G401 (cell line): Measurements from ENCODE around the gene FMO3. TPM values are rescaled to one million over a fixed set of nuclear protein-coding genes. Genes with fewer than 3 reads are reported as not detected.

Experiments
- DNase-seq: peaks from one replicate; pipeline ENCODE4 v3.0.0-alpha.2; 2015; ENCODE audit warnings: low spot score
- in situ Hi-C: cut with HindIII; loops from 2 replicates; pipeline ENCODE4 v1.10.0; 2016; ENCODE audit warnings: low sequenced_read_pairs, mixed read lengths
- total RNA-seq: library from RNA; depleted of rRNA; stranded (reverse); fragments of >200 nt; shearing (Covaris generic); gene quantifications from 2 replicates; pipeline ENCODE4 v1.2.3, GENCODE V29; 2014

The FMO3 gene
- total RNA-seq, 1 experiment from 2014 or later = not detected

DNA sequence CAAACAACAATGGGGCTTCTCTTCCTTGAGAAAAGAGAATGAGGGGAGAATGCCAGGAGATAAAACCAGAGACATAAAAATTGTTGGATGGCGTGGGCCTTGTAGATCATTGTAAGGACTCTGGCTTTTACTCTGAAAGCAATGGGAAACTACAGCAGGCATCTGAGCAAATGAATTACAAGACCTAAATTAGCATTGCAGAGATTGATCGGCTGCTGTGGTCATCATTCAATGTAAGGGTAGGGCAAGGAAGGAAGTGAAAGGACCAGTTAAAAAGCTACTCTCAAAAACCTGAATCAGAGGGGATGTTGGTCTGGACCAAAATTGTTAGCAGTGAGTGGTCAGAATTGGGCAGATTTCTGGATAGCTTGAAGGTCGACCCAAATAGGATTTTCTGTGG is 21.4 kb downstream of the FMO3 start:
- DNase-seq = no peak
- in situ Hi-C loops = no loop called here

DNA sequence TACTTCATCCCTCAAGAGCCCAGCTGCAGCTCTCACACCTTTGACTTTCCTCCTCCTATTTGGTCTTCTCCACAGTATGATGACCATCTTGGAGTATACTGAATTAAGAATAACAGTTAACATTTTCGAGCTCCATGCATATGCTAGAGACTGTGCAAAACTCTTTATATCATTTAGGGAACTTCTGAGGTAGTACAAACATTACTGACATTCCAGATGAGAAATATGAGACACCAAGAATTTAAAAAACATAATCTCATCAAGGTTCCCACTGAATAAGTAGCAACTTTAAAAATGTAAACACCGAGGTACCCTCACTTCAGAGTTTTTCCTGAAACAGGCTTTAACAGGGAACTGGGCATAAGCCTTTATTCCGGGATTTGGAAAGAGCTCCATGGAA is 22.7 kb downstream of the FMO3 start:
- in situ Hi-C loops = no loop called here

GRCh38 chr1:171115280-171115897 is 24.7 kb downstream of the FMO3 start:
- in situ Hi-C loops = no loop called here
- DNase-seq = no peak

More for the DNA sequence above, 22.7 kb downstream of the FMO3 start:
- no peak for DNase-seq

- in situ Hi-C loops = no loop called here
- DNase-seq = no peak
These were observed 26.0 kb downstream of the FMO3 start for GRCh38 chr1:171116676-171117075.

DNA sequence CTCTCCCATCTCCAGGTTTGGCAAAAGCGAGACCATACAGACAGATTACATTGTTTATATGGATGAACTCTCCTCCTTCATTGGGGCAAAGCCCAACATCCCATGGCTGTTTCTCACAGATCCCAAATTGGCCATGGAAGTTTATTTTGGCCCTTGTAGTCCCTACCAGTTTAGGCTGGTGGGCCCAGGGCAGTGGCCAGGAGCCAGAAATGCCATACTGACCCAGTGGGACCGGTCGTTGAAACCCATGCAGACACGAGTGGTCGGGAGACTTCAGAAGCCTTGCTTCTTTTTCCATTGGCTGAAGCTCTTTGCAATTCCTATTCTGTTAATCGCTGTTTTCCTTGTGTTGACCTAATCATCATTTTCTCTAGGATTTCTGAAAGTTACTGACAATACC is 26.4 kb downstream of the FMO3 start:
- in situ Hi-C loops = no loop called here
- no peak for DNase-seq

GRCh38 chr1:171119648-171120047 is 28.9 kb downstream of the FMO3 start:
- in situ Hi-C loops = no loop called here
- DNase-seq = no peak

DNA sequence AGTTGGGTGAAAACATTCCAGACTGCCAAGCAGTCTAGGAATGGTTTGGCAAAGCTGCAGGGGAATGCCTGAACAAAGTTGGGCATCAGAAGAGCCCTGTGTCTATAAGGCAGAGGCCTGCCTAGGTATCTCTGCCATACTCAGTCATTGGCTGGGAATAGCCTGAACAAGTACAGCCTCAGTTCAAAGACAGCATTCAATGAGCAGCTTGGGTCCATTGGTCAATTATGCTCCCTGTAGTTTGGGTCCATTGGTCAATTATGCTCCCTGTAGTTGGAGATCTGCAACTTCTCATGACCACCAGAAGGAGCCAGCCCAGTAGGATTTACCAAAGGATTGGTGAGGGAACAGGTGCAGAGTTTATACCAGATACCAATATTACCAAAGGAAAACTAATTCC is 31.6 kb downstream of the FMO3 start:
- in situ Hi-C loops = no loop called here
- no peak for DNase-seq

- DNase-seq = no peak
- in situ Hi-C loops = no loop called here
These were observed 32.2 kb downstream of the FMO3 start for GRCh38 chr1:171122893-171123292.

DNA sequence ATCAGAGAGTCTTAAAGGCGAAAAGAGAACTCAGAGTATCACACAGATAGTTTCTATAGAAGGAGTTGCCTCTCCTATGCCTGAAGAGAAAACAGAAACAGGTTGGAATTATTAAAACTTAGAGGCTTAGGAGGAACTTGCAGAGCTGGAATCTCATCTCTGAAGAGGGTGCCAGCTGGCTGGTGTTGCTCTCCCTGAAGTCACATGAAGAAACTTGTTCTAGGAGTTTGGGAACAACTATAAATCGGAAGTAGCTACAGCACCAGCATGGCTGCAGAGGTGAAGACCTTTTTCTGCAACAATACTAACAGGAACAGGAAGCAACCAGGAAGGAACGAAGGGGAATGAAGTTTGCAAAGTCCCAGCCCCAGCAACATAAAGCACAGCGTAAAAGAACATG is 35.8 kb downstream of the FMO3 start:
- in situ Hi-C loops = no loop called here
- no peak for DNase-seq

- in situ Hi-C loops = no loop called here
- DNase-seq = no peak
These were observed 36.4 kb downstream of the FMO3 start for GRCh38 chr1:171127099-171127498.

GRCh38 chr1:171127501-171127900 is 36.8 kb downstream of the FMO3 start:
- in situ Hi-C loops = no loop called here
- DNase-seq = no peak

GRCh38 chr1:171128463-171128862 is 37.8 kb downstream of the FMO3 start:
- in situ Hi-C loops = no loop called here

GRCh38 chr1:171134204-171134923 is 43.7 kb downstream of the FMO3 start:
- in situ Hi-C loops = no loop called here
- DNase-seq = no peak

More at GRCh38 chr1:171128463-171128862, 37.8 kb downstream of the FMO3 start:
- no peak for DNase-seq

DNA sequence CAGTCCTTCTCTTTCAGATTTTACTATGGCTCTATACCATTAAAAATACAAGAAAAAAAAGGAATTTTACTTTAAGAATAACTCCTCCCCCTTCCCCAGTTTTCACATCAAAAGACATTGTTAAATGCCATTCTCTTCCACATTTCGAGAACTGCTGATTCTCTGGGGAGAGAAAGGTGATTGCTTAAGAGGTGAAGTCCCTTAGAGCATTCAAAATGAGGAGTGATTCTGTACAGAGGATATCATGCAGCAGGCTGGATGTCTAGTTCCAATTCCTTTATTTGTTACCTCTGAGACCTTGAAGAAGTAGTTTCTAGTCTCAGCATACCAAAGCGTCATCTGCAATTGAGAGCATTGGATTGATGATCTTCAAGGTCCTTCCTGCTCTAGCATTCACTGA is 46.9 kb downstream of the FMO3 start:
- no peak for DNase-seq
- in situ Hi-C loops = no loop called here

- in situ Hi-C loops = no loop called here
- DNase-seq = no peak
These were observed 48.3 kb downstream of the FMO3 start for GRCh38 chr1:171138980-171139379.

GRCh38 chr1:171139890-171140289 is 49.2 kb downstream of the FMO3 start:
- no peak for DNase-seq
- in situ Hi-C loops = no loop called here

DNA sequence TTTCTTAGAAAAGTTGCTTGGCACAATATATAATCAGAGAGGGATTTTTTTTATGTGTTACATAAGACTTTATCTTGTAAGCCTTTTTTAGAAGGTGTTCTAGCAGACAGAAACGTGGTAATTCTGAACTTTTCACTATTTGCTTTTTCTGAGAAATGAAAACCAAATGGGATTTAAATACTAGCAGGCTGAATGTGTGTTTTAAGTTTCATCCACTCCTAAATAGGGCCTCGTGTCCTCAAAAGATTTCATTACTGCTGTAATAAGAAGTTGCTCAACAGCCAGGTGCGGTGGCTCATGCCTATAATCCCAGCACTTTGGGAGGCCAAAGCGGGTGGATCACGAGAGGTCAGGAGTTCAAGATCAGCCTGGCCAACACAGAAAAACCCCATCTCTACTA is 49.7 kb downstream of the FMO3 start:
- in situ Hi-C loops = no loop called here
- no peak for DNase-seq

DNA sequence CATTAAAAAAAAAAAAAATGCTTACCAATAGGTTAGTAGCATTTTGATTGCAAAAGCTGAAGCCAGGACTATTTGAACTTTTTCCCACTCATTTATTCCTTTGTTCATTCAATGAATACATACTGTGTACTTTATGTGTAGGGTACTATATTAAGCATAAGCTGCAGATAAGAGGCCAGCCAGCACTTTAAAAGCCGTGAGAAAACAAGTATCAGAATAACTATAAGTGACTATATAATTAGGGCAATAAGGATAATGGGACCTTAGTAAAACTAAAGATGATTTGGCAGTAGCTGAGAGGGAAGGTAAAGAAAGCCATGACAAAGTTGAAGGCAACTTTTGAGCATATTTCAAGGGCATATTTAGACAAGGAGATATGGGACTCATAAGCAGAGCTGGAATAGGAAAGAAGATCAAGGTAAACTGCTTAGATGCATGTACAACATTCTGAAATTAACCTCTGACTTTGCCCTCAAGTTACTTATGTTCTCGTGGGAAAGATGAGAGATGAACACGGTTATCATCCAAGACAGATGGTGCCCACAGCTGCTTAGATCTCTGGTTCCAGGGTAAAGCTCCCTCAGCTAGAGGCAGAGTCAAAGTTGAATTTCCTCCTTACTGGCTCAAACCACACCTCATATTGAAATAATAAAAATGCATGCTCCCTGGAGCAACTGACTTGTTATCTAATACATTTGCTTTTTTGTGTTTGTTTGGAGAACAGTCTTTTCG is 50.4 kb downstream of the FMO3 start:
- in situ Hi-C loops = no loop called here
- no peak for DNase-seq

GRCh38 chr1:171141688-171142415 is 51.1 kb downstream of the FMO3 start:
- no peak for DNase-seq

More at GRCh38 chr1:171141688-171142415, 51.1 kb downstream of the FMO3 start:
- in situ Hi-C loops = no loop called here
